HG02938 (cell line): ENCODE data around the gene ADCY5.

Experiments
- ATAC-seq: cut with Tn5 transposase; IDR thresholded peaks from one replicate; pipeline ENCODE4 v1.9.1; 2021; ENCODE audit warnings: mild to moderate bottlenecking, moderate library complexity; ENCODE audit not compliant: unreplicated experiment

ADCY5 gene

GRCh38 chr3:123372686-123373473 lies 76.0 kb downstream of the ADCY5 start:
- ATAC-seq: no peak

DNA sequence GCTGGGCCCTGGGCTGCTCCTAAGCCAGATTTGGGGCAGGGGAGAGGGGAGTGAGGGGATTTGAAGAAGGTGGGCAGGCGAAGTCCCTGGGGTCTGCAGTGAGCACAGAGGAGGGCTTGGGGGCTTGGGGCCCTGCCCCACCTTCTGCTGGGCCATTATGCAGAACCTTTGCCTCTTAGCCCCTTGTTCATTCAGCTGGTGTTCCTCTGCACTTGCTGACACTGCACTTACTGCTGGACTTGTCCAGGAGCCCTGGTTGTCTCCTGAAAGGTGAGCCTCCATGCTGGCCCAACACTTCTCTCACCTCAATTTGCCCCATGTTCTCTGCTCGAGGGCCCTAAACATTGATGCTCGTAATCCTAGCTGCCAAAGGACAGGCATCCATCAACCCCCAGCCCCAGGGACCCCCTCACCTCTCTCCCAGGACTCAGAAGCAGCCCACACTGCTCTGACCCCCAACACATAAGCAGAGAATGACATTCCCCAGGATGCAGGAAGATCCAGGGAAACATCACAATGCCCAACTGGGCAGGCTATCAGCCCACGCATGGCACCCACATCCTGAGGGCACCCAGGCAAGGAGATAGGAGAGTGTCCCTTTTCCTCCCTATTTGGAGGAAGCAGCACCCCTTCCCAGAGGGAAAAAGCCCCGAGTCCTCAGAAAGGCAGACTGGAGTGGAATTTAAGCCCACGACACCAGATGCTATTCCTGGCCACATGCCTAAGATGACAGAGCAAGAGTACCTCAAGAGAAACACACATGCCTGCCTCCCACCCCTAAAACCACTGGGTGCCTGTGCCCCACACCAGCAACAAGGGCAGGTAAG lies 76.8 kb downstream of the ADCY5 start:
- no peak for ATAC-seq

DNA sequence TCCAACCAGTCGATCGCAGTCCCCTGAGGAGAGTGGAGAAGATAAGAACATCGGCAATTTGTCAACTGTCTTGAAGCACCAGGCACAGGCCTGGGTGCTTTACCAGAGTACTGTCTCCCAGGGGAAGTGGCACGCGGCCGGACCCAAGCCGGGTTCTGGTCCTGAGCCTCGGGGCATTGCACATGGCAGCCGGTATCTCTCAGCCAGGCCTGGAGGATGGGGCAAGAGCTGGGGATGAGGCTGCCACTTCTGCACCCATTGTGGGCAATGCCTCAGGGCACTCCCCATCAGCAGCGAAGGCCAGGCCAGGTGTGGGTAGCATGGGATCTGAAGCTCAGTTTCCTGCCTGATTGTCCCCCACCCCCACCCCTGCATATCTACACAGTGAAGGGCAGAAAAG lies 77.5 kb downstream of the ADCY5 start:
- no peak for ATAC-seq

GRCh38 chr3:123370819-123371218 lies 78.1 kb downstream of the ADCY5 start:
- no peak for ATAC-seq

GRCh38 chr3:123369085-123369484 lies 79.8 kb downstream of the ADCY5 start:
- ATAC-seq: no peak

DNA sequence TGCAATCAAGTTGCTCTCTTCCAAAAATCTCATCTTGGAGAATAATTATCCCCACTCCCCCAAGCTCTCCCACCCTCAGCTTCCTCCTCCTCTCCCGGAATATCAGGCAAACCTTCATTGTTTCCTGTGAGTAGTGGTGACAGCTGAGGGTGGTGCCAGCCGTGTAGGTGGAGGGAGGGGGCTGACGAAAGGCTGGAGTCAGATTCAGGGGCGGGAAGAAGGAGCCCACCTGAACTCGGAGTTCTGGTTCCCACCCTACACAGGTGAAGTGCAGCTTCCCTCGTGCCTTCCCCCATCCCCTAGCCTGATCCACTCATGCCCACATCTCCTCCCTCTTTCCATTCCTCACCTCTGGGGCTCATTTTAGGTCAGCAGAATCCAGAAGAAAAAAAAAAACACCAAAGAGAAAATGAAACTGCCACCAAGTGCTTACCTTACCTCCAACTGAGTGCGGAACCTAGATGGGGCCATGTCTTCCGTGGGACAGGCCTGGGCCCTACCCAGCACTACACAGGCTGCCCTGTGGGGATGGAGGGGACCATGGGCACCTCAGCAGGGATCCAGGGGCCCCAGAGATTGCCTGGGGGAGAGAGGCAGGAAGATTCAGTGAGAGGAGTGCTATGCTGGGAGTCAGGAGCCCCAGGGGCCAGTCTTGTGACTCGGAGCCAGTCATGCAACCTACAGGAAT lies 81.3 kb downstream of the ADCY5 start:
- no peak for ATAC-seq

DNA sequence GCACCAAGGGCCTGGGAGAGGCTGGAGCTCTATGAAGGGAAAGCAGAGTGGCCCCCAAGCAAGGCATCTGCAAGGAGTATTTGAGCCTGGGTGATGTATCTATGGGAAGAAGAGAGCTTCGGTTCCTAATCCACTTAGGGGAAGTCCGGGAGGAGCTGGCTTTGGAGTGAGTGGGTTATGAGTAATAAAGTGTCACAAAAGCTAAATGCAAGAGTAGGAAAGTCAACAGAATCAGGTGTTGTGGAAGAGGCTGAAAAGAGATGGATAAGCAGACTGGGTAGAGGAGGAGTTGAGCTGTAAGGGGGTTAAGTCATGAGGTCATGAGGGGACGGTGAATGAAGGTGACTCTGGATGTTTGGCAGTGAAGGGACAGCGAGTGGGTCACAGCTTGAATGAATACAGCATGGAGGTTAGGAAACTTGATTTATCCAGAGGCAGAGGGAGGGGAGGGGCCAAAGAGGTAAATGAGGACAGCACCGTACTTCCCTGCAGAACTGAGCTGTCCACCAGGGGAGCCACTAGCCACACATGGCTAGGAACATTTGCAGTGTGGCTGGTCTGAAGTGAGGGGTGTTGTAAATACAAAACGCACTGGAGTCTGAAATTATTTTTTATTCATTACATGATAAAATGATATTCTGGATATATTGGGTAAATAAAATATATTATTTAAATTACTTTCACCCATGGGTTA lies 83.3 kb downstream of the ADCY5 start:
- ATAC-seq: no peak

DNA sequence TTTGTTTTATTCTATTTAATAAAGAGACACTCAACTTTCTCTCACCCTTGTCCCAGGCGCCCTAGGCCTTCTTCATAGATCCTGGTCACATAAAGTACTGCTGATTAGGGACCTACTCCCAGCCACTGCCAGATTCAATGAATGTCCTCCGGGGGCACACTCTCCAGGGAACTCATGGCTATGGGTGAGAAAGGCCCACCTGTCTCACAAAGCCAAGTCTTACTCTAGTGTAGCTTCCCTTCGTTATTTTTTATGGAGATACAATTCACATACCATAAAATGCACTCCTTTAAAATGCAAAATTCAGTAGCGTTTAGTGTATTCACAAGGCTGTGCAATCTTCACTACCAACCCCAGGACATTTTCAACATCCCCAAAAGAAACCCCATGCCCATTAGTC lies 87.8 kb downstream of the ADCY5 start:
- ATAC-seq: no peak

GRCh38 chr3:123357275-123357674 lies 91.6 kb downstream of the ADCY5 start:
- ATAC-seq: no peak

GRCh38 chr3:123353850-123354233 lies 95.0 kb downstream of the ADCY5 start:
- ATAC-seq: no peak

- ATAC-seq: no peak
Measured at GRCh38 chr3:123353227-123353849, 95.6 kb downstream of the ADCY5 start.

GRCh38 chr3:123352134-123352554 lies 96.7 kb downstream of the ADCY5 start:
- no peak for ATAC-seq

GRCh38 chr3:123351501-123351900 lies 97.4 kb downstream of the ADCY5 start:
- no peak for ATAC-seq

GRCh38 chr3:123350971-123351370 lies 97.9 kb downstream of the ADCY5 start:
- ATAC-seq: no peak

GRCh38 chr3:123349566-123350435 lies 99.1 kb downstream of the ADCY5 start:
- no peak for ATAC-seq

DNA sequence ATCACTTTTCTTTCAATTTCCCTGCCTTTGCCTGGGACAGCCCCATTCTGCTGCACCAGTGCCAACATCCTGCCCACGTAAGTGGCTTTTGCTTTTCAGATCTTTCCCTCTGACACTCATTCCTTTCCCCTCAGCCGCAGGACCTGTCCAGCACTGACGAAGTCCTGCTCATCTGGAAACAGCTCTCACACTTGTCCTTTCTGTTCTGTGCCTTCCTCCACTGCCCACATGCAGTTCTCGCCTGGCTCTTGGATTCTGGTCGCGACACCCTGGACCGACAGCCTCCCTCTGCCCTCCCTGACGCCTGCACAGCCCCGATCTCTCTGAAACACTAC lies 99.7 kb downstream of the ADCY5 start:
- ATAC-seq: no peak

GRCh38 chr3:123348471-123349200 lies 100.3 kb downstream of the ADCY5 start:
- ATAC-seq: no peak

DNA sequence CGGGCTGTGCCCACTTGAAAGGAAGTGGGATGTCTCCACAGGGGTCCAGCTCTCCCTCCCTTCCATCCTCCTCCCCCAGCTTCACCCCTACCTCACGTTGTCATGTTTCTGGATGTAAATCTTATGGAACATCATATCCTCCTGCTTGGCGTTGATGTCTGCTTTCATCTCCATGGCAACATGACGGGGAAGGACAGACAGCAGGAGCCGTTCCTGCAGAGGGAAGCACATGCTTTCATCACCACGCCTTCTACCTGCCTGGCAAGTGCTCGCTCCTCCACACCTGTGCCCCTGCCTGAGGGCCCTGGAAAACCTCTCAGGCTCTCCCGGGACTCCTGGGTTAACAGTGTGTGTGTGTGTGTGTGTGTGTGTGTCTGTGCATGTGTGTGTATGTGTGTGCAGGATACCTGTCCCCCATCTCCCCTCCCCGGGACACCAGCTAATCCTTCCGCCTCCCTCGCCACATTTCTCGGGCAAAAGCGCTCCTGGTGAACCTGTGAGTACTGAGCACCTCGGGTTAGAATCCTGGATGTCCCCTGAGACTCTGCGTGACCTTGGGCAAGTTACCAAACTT lies 101.1 kb downstream of the ADCY5 start:
- ATAC-seq: no peak

- no peak for ATAC-seq
Measured at GRCh38 chr3:123347205-123347604, 101.7 kb downstream of the ADCY5 start.
